ENCODE measurements around the gene POLR2M. TPM values are rescaled to one million over a fixed set of nuclear protein-coding genes. Genes with fewer than 3 reads are reported as not detected.
A peak's percentile ranks its signal among the peaks of the same experiment; 100 is the strongest.

The POLR2M gene
- total RNA-seq, 2 experiments from 2014 or later: 72.5 to 85.0 TPM

DNA sequence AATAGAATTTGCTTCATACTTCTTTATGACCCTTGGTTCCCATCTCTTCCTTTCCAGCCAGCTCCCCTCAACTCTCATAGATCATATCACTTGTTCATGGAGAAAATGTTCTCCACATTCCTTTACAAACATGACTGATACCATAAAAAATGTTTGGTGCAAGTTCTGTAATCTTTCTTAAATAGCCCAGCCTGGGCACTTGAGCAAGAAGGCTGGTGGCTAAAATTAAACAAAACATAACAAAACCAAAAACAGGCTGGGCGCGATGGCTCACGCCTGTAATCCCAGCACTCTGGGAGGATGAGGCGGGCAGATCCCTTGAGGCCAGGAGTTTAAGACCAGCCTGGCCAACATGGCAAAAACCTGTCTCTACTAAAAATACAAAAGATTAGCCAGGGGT is 8.9 kb upstream of the POLR2M start:
- DNase-seq (no peak), ATAC-seq (no peak)
- ChIA-PET CTCF (interaction anchor here (1.4 to 1.7 kb wide), 2 partner anchors 8 to 35 kb away, joined by 3 to 4 read pairs; no protein-coding TSS in a partner anchor), POLR2A (interaction anchor here (1.5 kb wide), 1 partner anchor 8 kb away, joined by 4 read pairs; the partner anchor contains the start of gene POLR2M)
- no peak overlapping the region for H3K4me3 Mint-ChIP-seq
- H3K27ac Mint-ChIP-seq: no peak overlapping the region
- H3K9me3 Mint-ChIP-seq: no peaks in the 10 kb centered on the region
- intact Hi-C loops (cut with micrococcal nuclease): no loop called here
- no peaks in the 10 kb centered on the region for H3K4me1 Mint-ChIP-seq (ENCODE audit: low read depth)
- TF ChIP-seq, protein P1, sequence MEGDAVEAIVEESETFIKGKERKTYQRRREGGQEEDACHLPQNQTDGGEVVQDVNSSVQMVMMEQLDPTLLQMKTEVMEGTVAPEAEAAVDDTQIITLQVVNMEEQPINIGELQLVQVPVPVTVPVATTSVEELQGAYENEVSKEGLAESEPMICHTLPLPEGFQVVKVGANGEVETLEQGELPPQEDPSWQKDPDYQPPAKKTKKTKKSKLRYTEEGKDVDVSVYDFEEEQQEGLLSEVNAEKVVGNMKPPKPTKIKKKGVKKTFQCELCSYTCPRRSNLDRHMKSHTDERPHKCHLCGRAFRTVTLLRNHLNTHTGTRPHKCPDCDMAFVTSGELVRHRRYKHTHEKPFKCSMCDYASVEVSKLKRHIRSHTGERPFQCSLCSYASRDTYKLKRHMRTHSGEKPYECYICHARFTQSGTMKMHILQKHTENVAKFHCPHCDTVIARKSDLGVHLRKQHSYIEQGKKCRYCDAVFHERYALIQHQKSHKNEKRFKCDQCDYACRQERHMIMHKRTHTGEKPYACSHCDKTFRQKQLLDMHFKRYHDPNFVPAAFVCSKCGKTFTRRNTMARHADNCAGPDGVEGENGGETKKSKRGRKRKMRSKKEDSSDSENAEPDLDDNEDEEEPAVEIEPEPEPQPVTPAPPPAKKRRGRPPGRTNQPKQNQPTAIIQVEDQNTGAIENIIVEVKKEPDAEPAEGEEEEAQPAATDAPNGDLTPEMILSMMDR (IDR thresholded peaks at IDR 0.05): no peak
- peaks cover 6% of the 10 kb centered on the region for H3K27me3 Mint-ChIP-seq
- H3K36me3 Mint-ChIP-seq (ENCODE audit: low read depth): no peaks in the 10 kb centered on the region

DNA sequence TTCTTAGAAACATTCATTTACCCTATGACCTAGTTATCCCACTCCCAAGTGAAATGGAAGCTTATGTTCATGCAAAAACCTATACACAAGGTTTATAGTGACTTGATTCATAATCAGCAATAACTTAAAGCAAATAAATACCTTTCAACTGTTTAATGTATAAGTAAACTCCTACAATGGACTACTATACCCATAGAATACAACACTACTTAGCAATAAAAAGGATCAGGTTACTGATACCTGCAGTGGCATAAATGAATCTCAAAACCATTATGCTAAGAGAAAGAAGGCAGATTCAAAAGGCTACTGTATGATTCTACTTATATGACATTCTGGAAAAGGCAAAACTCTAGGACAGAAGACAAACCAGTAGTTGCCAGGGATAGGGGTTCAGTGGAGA is 8.3 kb upstream of the POLR2M start:
- POLR2A ChIA-PET: interaction anchor here (1.2 kb wide), 1 partner anchor 32 kb away, joined by 3 read pairs; no protein-coding TSS in a partner anchor
- intact Hi-C loops (cut with micrococcal nuclease): no loop called here

DNA sequence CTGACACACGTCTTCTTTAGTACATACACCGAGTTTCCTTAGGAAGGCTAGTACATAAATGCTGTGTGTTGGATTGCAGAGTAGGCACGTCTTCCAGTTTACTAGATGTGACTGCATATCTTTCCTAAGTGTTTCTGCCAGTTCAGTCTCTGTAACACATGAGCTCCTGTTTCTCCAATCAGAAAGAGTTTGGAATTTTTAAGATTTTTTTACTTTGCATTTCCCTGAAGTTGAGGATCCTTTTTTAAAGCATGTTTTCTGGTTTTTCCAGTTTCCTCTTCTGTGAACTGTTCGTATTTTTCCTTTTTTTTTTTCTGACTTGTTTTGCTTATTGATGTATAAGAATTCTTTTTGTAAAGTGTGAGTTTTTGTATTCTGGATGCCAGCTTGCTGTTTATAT is 7.5 kb upstream of the POLR2M start:
- intact Hi-C loops (cut with micrococcal nuclease): no loop called here
- no peaks in the 10 kb centered on the region for H3K9me3 Mint-ChIP-seq
- H3K27ac Mint-ChIP-seq: no peak overlapping the region
- TF ChIP-seq, protein P1 (IDR thresholded peaks at IDR 0.05): no peak
- ATAC-seq (no peak), DNase-seq (no peak)
- H3K4me3 Mint-ChIP-seq: no peak overlapping the region
- no peaks in the 10 kb centered on the region for H3K36me3 Mint-ChIP-seq (ENCODE audit: low read depth)
- POLR2A ChIA-PET: interaction anchor here (1.2 kb wide), 1 partner anchor 32 kb away, joined by 3 read pairs; no protein-coding TSS in a partner anchor
- H3K4me1 Mint-ChIP-seq (ENCODE audit: low read depth): peaks cover 14% of the 10 kb centered on the region
- CTCF ChIA-PET: interaction anchor here (0.8 kb wide), 1 partner anchor 139 kb away, joined by 3 read pairs; no protein-coding TSS in a partner anchor
- peaks cover 6% of the 10 kb centered on the region for H3K27me3 Mint-ChIP-seq

More for the DNA sequence above, 8.3 kb upstream of the POLR2M start:
- CTCF ChIA-PET: no interaction called here
- no peak overlapping the region for H3K27ac Mint-ChIP-seq
- TF ChIP-seq, protein P1 (IDR thresholded peaks at IDR 0.05): no peak
- H3K27me3 Mint-ChIP-seq: peaks cover 6% of the 10 kb centered on the region
- H3K4me3 Mint-ChIP-seq: no peak overlapping the region
- H3K9me3 Mint-ChIP-seq: no peaks in the 10 kb centered on the region
- ATAC-seq (no peak), DNase-seq (no peak)
- no peaks in the 10 kb centered on the region for H3K36me3 Mint-ChIP-seq (ENCODE audit: low read depth)
- H3K4me1 Mint-ChIP-seq (ENCODE audit: low read depth): peaks cover 6% of the 10 kb centered on the region

DNA sequence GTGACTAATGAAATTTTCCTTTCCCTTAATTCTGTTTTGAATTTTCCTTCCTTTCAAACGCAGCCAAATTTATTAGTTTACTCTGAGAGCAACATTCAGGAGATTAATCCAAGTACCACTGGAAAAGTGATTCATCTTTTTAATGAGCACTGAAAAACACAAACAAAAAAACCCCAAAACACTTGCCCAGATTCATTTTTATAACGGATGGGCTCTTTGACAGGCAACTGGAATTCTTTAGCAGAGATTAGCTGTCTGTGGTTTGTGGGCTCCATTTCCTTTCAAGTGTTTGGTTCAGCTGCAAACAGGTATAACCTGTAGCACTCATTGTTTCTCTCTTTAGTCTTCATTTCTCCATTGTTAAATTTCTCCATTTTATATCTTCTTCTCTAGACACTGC is 3.1 kb upstream of the POLR2M start:
- no peak overlapping the region for H3K27ac Mint-ChIP-seq
- DNase-seq: peak; percentile 21
- ChIA-PET POLR2A (no interaction called here), CTCF (interaction anchor here (0.6 kb wide), 1 partner anchor 29 kb away, joined by 3 read pairs; no protein-coding TSS in a partner anchor)
- peaks cover 13% of the 10 kb centered on the region for H3K36me3 Mint-ChIP-seq (ENCODE audit: low read depth)
- H3K4me3 Mint-ChIP-seq: no peak overlapping the region
- H3K27me3 Mint-ChIP-seq: peaks cover 3% of the 10 kb centered on the region
- intact Hi-C loops (cut with micrococcal nuclease): no loop called here
- H3K4me1 Mint-ChIP-seq (ENCODE audit: low read depth): peaks cover 44% of the 10 kb centered on the region
- ATAC-seq: no peak
- TF ChIP-seq, protein P1 (IDR thresholded peaks at IDR 0.05): no peak
- H3K9me3 Mint-ChIP-seq: no peaks in the 10 kb centered on the region

DNA sequence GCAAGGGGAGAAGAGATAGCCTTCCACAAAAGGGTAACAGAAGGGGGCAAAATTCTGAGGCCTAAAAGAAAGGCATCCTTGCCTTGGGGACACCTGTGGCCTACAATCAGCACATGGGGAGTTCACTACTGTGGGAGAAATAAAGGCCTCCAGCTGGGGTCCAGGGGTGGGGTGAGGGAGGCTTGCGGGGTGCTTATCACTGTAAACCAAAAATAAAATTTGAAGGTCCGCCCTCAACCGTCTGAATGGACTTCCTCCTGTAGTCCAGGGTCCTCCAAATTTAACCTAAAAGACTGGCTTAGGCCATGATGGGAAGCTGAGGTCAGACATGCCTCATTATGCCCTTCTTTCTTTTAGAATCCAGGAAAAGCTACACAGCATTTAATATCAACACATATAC is 2.1 kb upstream of the POLR2M start:
- intact Hi-C loops (cut with micrococcal nuclease): no loop called here
- ChIA-PET CTCF (no interaction called here), POLR2A (interaction anchor here (1.8 kb wide), 1 partner anchor 9 kb away, joined by 5 read pairs; no protein-coding TSS in a partner anchor)
- TF ChIP-seq, protein P1 (IDR thresholded peaks at IDR 0.05): no peak
- H3K4me1 Mint-ChIP-seq (ENCODE audit: low read depth): peaks cover 55% of the 10 kb centered on the region
- no peak for DNase-seq
- no peak overlapping the region for H3K4me3 Mint-ChIP-seq
- peak overlapping the region; percentile 62 for H3K27ac Mint-ChIP-seq
- peaks cover 1% of the 10 kb centered on the region for H3K27me3 Mint-ChIP-seq
- ATAC-seq: no peak
- peaks cover 23% of the 10 kb centered on the region for H3K36me3 Mint-ChIP-seq (ENCODE audit: low read depth)
- H3K9me3 Mint-ChIP-seq: no peaks in the 10 kb centered on the region

Measured in activated CD8-positive, alpha-beta T cell treated with anti-CD3 and anti-CD28 coated beads for 36 hours (primary cell).